VCaP (cell line): ENCODE data around the gene CACNA1I.

Source experiments
- H3K27ac ChIP-seq: fragments of 450-650 bp; 2 replicates; pipeline ENCODE4 v1.5.1; 2017
- CTCF ChIP-seq: fragments of 450-650 bp; conservative IDR thresholded peaks from 2 replicates; pipeline ENCODE4 v1.5.1; 2017; ENCODE audit warnings: mild to moderate bottlenecking, moderate library complexity

Gene CACNA1I

GRCh38 chr22:39682994-39683393, 112.4 kb downstream of the CACNA1I start:
- no peak for TF ChIP-seq CTCF
- H3K27ac ChIP-seq: no peak overlapping the region

- TF ChIP-seq CTCF: no peak
- no peak overlapping the region for H3K27ac ChIP-seq
Measured at GRCh38 chr22:39683639-39684038, 113.1 kb downstream of the CACNA1I start.

GRCh38 chr22:39684702-39685281, 114.2 kb downstream of the CACNA1I start:
- H3K27ac ChIP-seq: no peak overlapping the region
- TF ChIP-seq CTCF: no peak

GRCh38 chr22:39685336-39686177, 115.0 kb downstream of the CACNA1I start:
- TF ChIP-seq CTCF: no peak
- no peak overlapping the region for H3K27ac ChIP-seq

- no peak for TF ChIP-seq CTCF
- no peak overlapping the region for H3K27ac ChIP-seq
Measured at GRCh38 chr22:39686178-39686620, 115.6 kb downstream of the CACNA1I start.

GRCh38 chr22:39686776-39687525, 116.4 kb downstream of the CACNA1I start:
- H3K27ac ChIP-seq: no peak overlapping the region
- no peak for TF ChIP-seq CTCF

GRCh38 chr22:39688186-39688785, 117.7 kb downstream of the CACNA1I start:
- no peak overlapping the region for H3K27ac ChIP-seq
- TF ChIP-seq CTCF: no peak
